Stomach (tissue), 9 donors: ENCODE measurements around the gene OR10G3. TPM values are rescaled to one million over a fixed set of nuclear protein-coding genes. Genes with fewer than 3 reads are reported as not detected.

ENCODE experiments used
- DNase-seq, 2 donors: peaks; one replicate each; pipeline versions ENCODE4 v3.0.0 to v3.0.0-alpha.2; 2013 to 2019
- H3K27ac ChIP-seq, 5 donors: fragments of 200-600 bp in 4 of 5; sonication (generic) in 4 of 5; one replicate each; pipeline ENCODE4 v1.5.1; 2013 to 2019; ENCODE audit warnings: mild to moderate bottlenecking in 1 of 5, moderate library complexity in 1 of 5
- H3K27me3 ChIP-seq, 3 donors: fragments of 200-600 bp; sonication (generic); one replicate each; pipeline ENCODE4 v1.5.1; 2017 to 2019; ENCODE audit warnings: mixed run types in 1 of 3
- H3K36me3 ChIP-seq, 4 donors: fragments of 200-600 bp; sonication (generic); 1 replicate in 3 of 4; 2 replicates in 1 of 4; pipeline ENCODE4 v1.5.1; 2016 to 2019
- H3K4me1 ChIP-seq, 4 donors: fragments of 200-600 bp; sonication (generic); one replicate each; pipeline ENCODE4 v1.5.1; 2016 to 2019
- H3K4me3 ChIP-seq, 4 donors: fragments of 200-600 bp; sonication (generic) in 3 of 4; one replicate each; pipeline ENCODE4 v1.5.1; 2016 to 2019; ENCODE audit warnings: mild to moderate bottlenecking in 1 of 4
- H3K9me3 ChIP-seq, 4 donors: fragments of 200-600 bp; sonication (generic); one replicate each; pipeline ENCODE4 v1.5.1; 2016 to 2019
- CTCF ChIP-seq, 7 experiments: fragments of 450-650 bp in 4 of 7; fragments of 200-600 bp in 3 of 7; sonication (generic) in 3 of 7; IDR thresholded peaks; one replicate each; pipeline ENCODE4 v1.5.1; 2016 to 2019; ENCODE audit warnings: antibody characterized with exemption in 7 of 7, control low read depth in 2 of 7, mild to moderate bottlenecking in 1 of 7
- EP300 ChIP-seq: sonication (generic); formaldehyde crosslinking; IDR thresholded peaks from one replicate; pipeline ENCODE4 v1.6.1; 2017; ENCODE audit warnings: antibody characterized with exemption
- POLR2A ChIP-seq, 4 donors: fragments of 450-650 bp; IDR thresholded peaks; one replicate each; pipeline ENCODE4 v1.6.1; 2016; ENCODE audit warnings: antibody characterized with exemption in 4 of 4, control low read depth in 2 of 4, mild to moderate bottlenecking in 1 of 4, moderate library complexity in 1 of 4
- POLR2AphosphoS5 ChIP-seq, 3 donors: sonication (generic); formaldehyde crosslinking; IDR thresholded peaks; one replicate each; pipeline ENCODE4 v1.6.1; 2016; ENCODE audit warnings: antibody characterized with exemption in 3 of 3
- WGBS, 5 donors: extraction: QIAGEN DNeasy Blood & Tissue Kit in 3 of 5; methylation state at CpG; one replicate each; pipeline versions ENCODE4 v1.1.5 to v1.1.7; 2013 to 2018; 5-methylcytosine and 5-hydroxymethylcytosine counted together
- intact Hi-C: fragments of 100-400 bp; cut with DNase I; formaldehyde crosslinking; loops from one replicate; pipeline ENCODE4 v1.15.1; 2023; ENCODE audit warnings: low total_unique reads
- polyA plus RNA-seq, 3 donors: library from polyadenylated mRNA; stranded (reverse); fragments of 200-250 nt; gene quantifications; one replicate each; pipeline ENCODE4 v1.2.3, GENCODE V29; 2013
- total RNA-seq, 5 donors: library from RNA; depleted of rRNA; stranded (reverse); fragments of >200 nt; gene quantifications; one replicate each; pipeline versions ENCODE4 v1.1.0 to v1.2.3, GENCODE V29; 2014 to 2016
- donor health status: healthy with polysubstance abuse.
- donor health status: Bipolar disorder and iron deficiency.
- donor health status: healthy.

Gene OR10G3
- total and polyA plus RNA-seq, 8 donors = not detected

DNA sequence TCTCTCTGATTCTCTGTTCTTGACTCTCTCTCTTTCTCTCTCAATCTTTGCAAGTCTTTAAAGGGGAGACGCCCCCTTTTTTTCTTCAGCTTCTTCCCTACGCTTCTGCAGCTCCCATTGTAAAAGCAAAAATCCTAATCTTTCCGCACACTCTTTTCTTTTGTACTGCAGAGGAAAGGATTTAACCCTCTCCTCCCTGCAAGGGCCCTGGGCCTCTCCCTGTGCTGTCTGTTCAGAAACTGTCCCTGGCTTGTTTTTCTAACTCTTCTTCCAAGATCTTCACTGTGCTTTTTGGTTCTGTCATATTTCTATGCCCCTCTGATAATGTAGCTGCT lies 42.8 kb downstream of the OR10G3 start:
- 6 to 14% (median 10%) methylated on average over 3 of the region's 3 CpGs for WGBS, 5 donors
- Histone ChIP-seq H3K9me3 (no peaks in the 10 kb centered on the region), H3K4me3 (peak overlapping the region; percentile 37 to 42 (median 40)), H3K27ac (no peak overlapping the region), H3K36me3 (no peaks in the 10 kb centered on the region), H3K4me1 (peaks cover 8 to 12% (median 11%) of the 10 kb centered on the region in 4 donors), H3K27me3 (peaks cover 0 to 66% (median 23%) of the 10 kb centered on the region in 3 donors)
- DNase-seq = no peak
- intact Hi-C loops = no loop called here
- TF ChIP-seq EP300 = no peak
- TF ChIP-seq CTCF (IDR thresholded peaks at IDR 0.05) = no peak
- TF ChIP-seq POLR2A (IDR thresholded peaks at IDR 0.05) = no peak
- no peak for TF ChIP-seq POLR2AphosphoS5 (IDR thresholded peaks at IDR 0.05)

DNA sequence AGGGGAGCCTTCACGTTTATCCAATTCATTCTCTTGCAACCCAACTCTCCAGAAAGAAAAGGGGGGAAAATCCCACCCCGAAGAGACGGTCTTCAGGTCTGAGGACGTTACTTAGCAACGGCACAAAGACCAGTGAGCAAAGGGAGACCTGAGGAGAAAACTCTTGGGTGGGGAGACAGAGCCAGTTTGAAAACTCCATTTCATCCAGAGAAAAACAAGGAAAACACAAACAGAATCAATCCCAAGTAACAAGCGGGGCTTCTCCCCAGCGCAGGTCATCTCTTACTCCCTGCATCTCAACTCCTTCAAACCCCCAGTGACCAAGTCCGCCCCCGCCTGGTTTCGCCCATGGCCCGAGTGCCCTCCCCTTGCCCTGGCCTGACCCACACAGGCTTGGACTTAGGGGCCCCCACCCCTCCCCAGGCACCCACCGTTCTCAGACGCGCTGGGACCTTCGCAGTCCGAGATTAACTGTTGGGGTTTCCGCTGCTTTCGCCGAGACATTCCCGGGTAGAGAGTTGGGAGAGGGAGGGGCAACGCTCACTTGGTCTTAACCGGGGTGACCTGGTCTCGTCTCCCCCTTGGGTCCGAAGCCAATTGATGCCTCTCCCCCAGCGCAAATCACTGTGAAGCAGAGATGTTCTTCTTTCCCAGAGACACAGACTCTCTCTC lies 43.3 kb downstream of the OR10G3 start:
- Histone ChIP-seq H3K27ac (no peak overlapping the region), H3K27me3 (peaks cover 0 to 66% (median 23%) of the 10 kb centered on the region in 3 donors), H3K36me3 (no peaks in the 10 kb centered on the region), H3K4me3 (peak overlapping the region; percentile 37 to 42 (median 40)), H3K4me1 (peaks cover 8 to 12% (median 11%) of the 10 kb centered on the region in 4 donors), H3K9me3 (no peaks in the 10 kb centered on the region)
- DNase-seq = peak in 1 of 2 donors; percentile 51
- TF ChIP-seq EP300 (no peak), POLR2AphosphoS5 (IDR thresholded peaks at IDR 0.05) (no peak), POLR2A (IDR thresholded peaks at IDR 0.05) (no peak), CTCF (IDR thresholded peaks at IDR 0.05) (no peak)
- WGBS, 5 donors = 3 to 6% (median 4%) methylated on average over 25 of the region's 25 CpGs
- intact Hi-C loops = no loop called here

- intact Hi-C loops = no loop called here
- TF ChIP-seq POLR2AphosphoS5 (IDR thresholded peaks at IDR 0.05) (no peak), POLR2A (IDR thresholded peaks at IDR 0.05) (no peak), EP300 (no peak), CTCF (IDR thresholded peaks at IDR 0.05) (no peak)
- Histone ChIP-seq H3K36me3 (no peaks in the 10 kb centered on the region), H3K27me3 (peaks cover 0 to 66% (median 23%) of the 10 kb centered on the region in 3 donors), H3K9me3 (no peaks in the 10 kb centered on the region), H3K4me1 (peaks cover 8 to 12% (median 11%) of the 10 kb centered on the region in 4 donors), H3K27ac (no peak overlapping the region), H3K4me3 (peak overlapping the region in 2 of 4 donors; percentile 38 to 42)
- 24 to 29% (median 27%) methylated on average over 6 of the region's 6 CpGs for WGBS, 5 donors
- DNase-seq = no peak
Observed at GRCh38 chr14:21535545-21536417, 44.1 kb downstream of the OR10G3 start.

- no peaks in the 10 kb centered on the region for H3K9me3 ChIP-seq
- peaks cover 0 to 59% (median 23%) of the 10 kb centered on the region in 3 donors for H3K27me3 ChIP-seq
- WGBS, 5 donors = 67 to 84% (median 77%) methylated on average over 4 of the region's 4 CpGs
- H3K36me3 ChIP-seq = no peaks in the 10 kb centered on the region
- H3K4me3 ChIP-seq = no peak overlapping the region
- H3K27ac ChIP-seq = no peak overlapping the region
- DNase-seq = no peak
- peaks cover 8 to 12% (median 11%) of the 10 kb centered on the region in 4 donors for H3K4me1 ChIP-seq
- TF ChIP-seq EP300 = no peak
- no peak for TF ChIP-seq POLR2AphosphoS5 (IDR thresholded peaks at IDR 0.05)
- no peak for TF ChIP-seq POLR2A (IDR thresholded peaks at IDR 0.05)
- no peak for TF ChIP-seq CTCF (IDR thresholded peaks at IDR 0.05)
- intact Hi-C loops = no loop called here
Observed at GRCh38 chr14:21534576-21534975, 45.3 kb downstream of the OR10G3 start.
